HEK293 (cell line): Measurements from ENCODE around the gene SLC39A11.

Experiments used
- FEZF1 ChIP-seq: fragments of 450-650 bp; formaldehyde crosslinking; IDR thresholded peaks from 2 replicates; pipeline ENCODE4 v1.5.1; 2016; ENCODE audit warnings: missing biosample characterization, missing genetic modification characterization
- GLIS1 ChIP-seq: fragments of 450-650 bp; formaldehyde crosslinking; IDR thresholded peaks from 2 replicates; pipeline ENCODE4 v1.5.1; 2016; ENCODE audit warnings: missing biosample characterization, missing genetic modification characterization
- GLIS2 ChIP-seq: fragments of 450-650 bp; formaldehyde crosslinking; IDR thresholded peaks from 2 replicates; pipeline ENCODE4 v1.5.1; 2016; ENCODE audit warnings: missing biosample characterization, missing genetic modification characterization
- HOXA7 ChIP-seq: sonication (generic); formaldehyde crosslinking; IDR thresholded peaks from 2 replicates; pipeline ENCODE4 v1.8.1; 2022; ENCODE audit warnings: missing genetic modification reagents, borderline replicate concordance
- HOXC10 ChIP-seq: sonication (generic); formaldehyde crosslinking; IDR thresholded peaks from 2 replicates; pipeline ENCODE4 v1.8.1; 2023; ENCODE audit warnings: mild to moderate bottlenecking, missing genetic modification reagents
- KLF8 ChIP-seq: fragments of 450-650 bp; formaldehyde crosslinking; IDR thresholded peaks from 2 replicates; pipeline ENCODE4 v1.5.1; 2016; ENCODE audit warnings: missing biosample characterization, missing genetic modification characterization
- KLF9 ChIP-seq: fragments of 450-650 bp; formaldehyde crosslinking; IDR thresholded peaks from 2 replicates; pipeline ENCODE4 v1.5.1; 2016; ENCODE audit warnings: missing biosample characterization, missing genetic modification characterization, low read depth
- OSR2 ChIP-seq: fragments of 450-650 bp; formaldehyde crosslinking; IDR thresholded peaks from 2 replicates; pipeline ENCODE4 v1.5.1; 2016; ENCODE audit warnings: missing biosample characterization, missing genetic modification characterization
- PRDM1 ChIP-seq: fragments of 450-650 bp; formaldehyde crosslinking; IDR thresholded peaks from 2 replicates; pipeline ENCODE4; 2016; ENCODE audit warnings: missing biosample characterization, missing genetic modification characterization
- SCRT2 ChIP-seq: fragments of 450-650 bp; formaldehyde crosslinking; IDR thresholded peaks from 2 replicates; pipeline ENCODE4 v1.5.1; 2016; ENCODE audit warnings: missing biosample characterization, missing genetic modification characterization
- WT1 ChIP-seq: fragments of 450-650 bp; formaldehyde crosslinking; IDR thresholded peaks from 2 replicates; pipeline ENCODE4 v1.5.1; 2016; ENCODE audit warnings: missing biosample characterization, missing genetic modification characterization
- YY1 ChIP-seq: fragments of 450-650 bp; formaldehyde crosslinking; IDR thresholded peaks from 2 replicates; pipeline ENCODE4 v1.5.1; 2018; ENCODE audit warnings: missing biosample characterization, missing genetic modification characterization
- ZBTB21 ChIP-seq: fragments of 450-650 bp; formaldehyde crosslinking; IDR thresholded peaks from 2 replicates; pipeline ENCODE4 v1.5.1; 2017; ENCODE audit warnings: missing biosample characterization, missing genetic modification characterization
- ZBTB48 ChIP-seq: fragments of 450-650 bp; formaldehyde crosslinking; IDR thresholded peaks from 2 replicates; pipeline ENCODE4 v1.5.1; 2016; ENCODE audit warnings: missing biosample characterization, missing genetic modification characterization
- ZFHX2 ChIP-seq: fragments of 450-650 bp; formaldehyde crosslinking; conservative IDR thresholded peaks from 2 replicates; pipeline ENCODE4 v1.5.1; 2016; ENCODE audit warnings: missing biosample characterization, missing genetic modification characterization
- ZFP37 ChIP-seq: fragments of 450-650 bp; formaldehyde crosslinking; IDR thresholded peaks from 2 replicates; pipeline ENCODE4 v1.5.1; 2016; ENCODE audit warnings: missing biosample characterization, missing genetic modification characterization
- ZNF138 ChIP-seq: fragments of 450-650 bp; formaldehyde crosslinking; IDR thresholded peaks from 2 replicates; pipeline ENCODE4 v1.5.1; 2016; ENCODE audit warnings: missing biosample characterization, missing genetic modification characterization, borderline replicate concordance
- ZNF155 ChIP-seq: fragments of 450-650 bp; formaldehyde crosslinking; IDR thresholded peaks from 2 replicates; pipeline ENCODE4 v1.5.1; 2016; ENCODE audit warnings: missing biosample characterization, missing genetic modification characterization
- ZNF266 ChIP-seq: fragments of 450-650 bp; formaldehyde crosslinking; IDR thresholded peaks from 2 replicates; pipeline ENCODE4 v1.5.1; 2016; ENCODE audit warnings: missing biosample characterization, missing genetic modification characterization, low read depth
- ZNF292 ChIP-seq: fragments of 450-650 bp; formaldehyde crosslinking; IDR thresholded peaks from 2 replicates; pipeline ENCODE4 v1.5.1; 2016; ENCODE audit warnings: low read depth, missing biosample characterization, missing genetic modification characterization, borderline replicate concordance
- ZNF366 ChIP-seq: fragments of 450-650 bp; formaldehyde crosslinking; conservative IDR thresholded peaks from 2 replicates; pipeline ENCODE4 v1.5.1; 2016; ENCODE audit warnings: missing biosample characterization, missing genetic modification characterization
- ZNF416 ChIP-seq: fragments of 450-650 bp; formaldehyde crosslinking; IDR thresholded peaks from 2 replicates; pipeline ENCODE4 v1.5.1; 2016; ENCODE audit warnings: missing biosample characterization, missing genetic modification characterization
- ZNF624 ChIP-seq: fragments of 450-650 bp; formaldehyde crosslinking; IDR thresholded peaks from 2 replicates; pipeline ENCODE4 v1.5.1; 2017; ENCODE audit warnings: missing biosample characterization, missing genetic modification characterization
- ZNF654 ChIP-seq: fragments of 450-650 bp; formaldehyde crosslinking; IDR thresholded peaks from 2 replicates; pipeline ENCODE4 v1.5.1; 2016; ENCODE audit warnings: low read depth, missing biosample characterization, missing genetic modification characterization
- ZNF658 ChIP-seq: fragments of 450-650 bp; formaldehyde crosslinking; IDR thresholded peaks from 2 replicates; pipeline ENCODE4; 2016; ENCODE audit warnings: missing biosample characterization, missing genetic modification characterization
- ZNF677 ChIP-seq: fragments of 450-650 bp; IDR thresholded peaks from 2 replicates; pipeline ENCODE4 v1.5.0; 2018; ENCODE audit warnings: missing biosample characterization, mild to moderate bottlenecking, missing genetic modification characterization, moderate library complexity
- ZNF707 ChIP-seq: fragments of 450-650 bp; formaldehyde crosslinking; IDR thresholded peaks from 2 replicates; pipeline ENCODE4 v1.5.1; 2016; ENCODE audit warnings: missing biosample characterization, missing genetic modification characterization
- ZNF768 ChIP-seq: fragments of 450-650 bp; formaldehyde crosslinking; IDR thresholded peaks from 2 replicates; pipeline ENCODE4 v1.5.1; 2018; ENCODE audit warnings: missing biosample characterization, mild to moderate bottlenecking, missing genetic modification characterization
- ZNF777 ChIP-seq: fragments of 450-650 bp; formaldehyde crosslinking; IDR thresholded peaks from 2 replicates; pipeline ENCODE4 v1.5.1; 2017; ENCODE audit warnings: missing biosample characterization, missing genetic modification characterization, borderline replicate concordance
- ZNF785 ChIP-seq: fragments of 450-650 bp; formaldehyde crosslinking; IDR thresholded peaks from 2 replicates; pipeline ENCODE4 v1.5.1; 2016; ENCODE audit warnings: missing biosample characterization, missing genetic modification characterization
- TF ChIP-seq, protein P1 (sequence below): fragments of 450-650 bp; formaldehyde crosslinking; IDR thresholded peaks from 2 replicates; pipeline ENCODE4 v1.5.1; 2016; ENCODE audit warnings: missing biosample characterization, missing genetic modification characterization
- TF ChIP-seq, protein P2 (sequence below): fragments of 450-650 bp; formaldehyde crosslinking; IDR thresholded peaks from 2 replicates; pipeline ENCODE4 v1.5.1; 2016; ENCODE audit warnings: missing biosample characterization, missing genetic modification characterization
- TF ChIP-seq, protein P3 (sequence below): fragments of 450-650 bp; formaldehyde crosslinking; IDR thresholded peaks from 2 replicates; pipeline ENCODE4 v1.5.1; 2016; ENCODE audit warnings: missing biosample characterization, missing genetic modification characterization
- TF ChIP-seq, protein P4 (sequence below): fragments of 450-650 bp; formaldehyde crosslinking; IDR thresholded peaks from 2 replicates; pipeline ENCODE4 v1.5.1; 2016; ENCODE audit warnings: missing biosample characterization, missing genetic modification characterization, low read depth
- TF ChIP-seq, protein P5 (sequence below): fragments of 450-650 bp; formaldehyde crosslinking; IDR thresholded peaks from 2 replicates; pipeline ENCODE4 v1.5.1; 2016; ENCODE audit warnings: missing biosample characterization, missing genetic modification characterization, borderline replicate concordance

SLC39A11 gene

DNA sequence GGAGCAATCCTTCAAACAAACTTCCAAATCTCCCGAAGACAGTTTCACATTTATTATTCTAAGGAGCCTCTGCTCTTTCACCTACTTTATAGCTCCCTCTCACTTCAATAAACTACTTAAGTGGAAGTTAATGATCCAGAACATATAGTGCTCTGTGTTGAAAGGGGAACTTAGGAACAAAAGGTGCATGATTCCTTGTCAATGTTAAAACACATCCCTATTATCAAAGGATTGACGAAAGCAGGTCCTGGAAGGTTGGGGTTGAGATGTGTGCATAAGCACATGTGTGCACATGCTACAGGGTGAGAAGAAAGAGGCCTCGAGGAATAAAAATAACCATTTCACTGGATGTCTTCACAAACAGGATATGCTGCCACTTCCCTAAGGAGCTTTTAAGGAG, 170.3 kb downstream of the SLC39A11 start (continued):
- TF ChIP-seq, protein P1, sequence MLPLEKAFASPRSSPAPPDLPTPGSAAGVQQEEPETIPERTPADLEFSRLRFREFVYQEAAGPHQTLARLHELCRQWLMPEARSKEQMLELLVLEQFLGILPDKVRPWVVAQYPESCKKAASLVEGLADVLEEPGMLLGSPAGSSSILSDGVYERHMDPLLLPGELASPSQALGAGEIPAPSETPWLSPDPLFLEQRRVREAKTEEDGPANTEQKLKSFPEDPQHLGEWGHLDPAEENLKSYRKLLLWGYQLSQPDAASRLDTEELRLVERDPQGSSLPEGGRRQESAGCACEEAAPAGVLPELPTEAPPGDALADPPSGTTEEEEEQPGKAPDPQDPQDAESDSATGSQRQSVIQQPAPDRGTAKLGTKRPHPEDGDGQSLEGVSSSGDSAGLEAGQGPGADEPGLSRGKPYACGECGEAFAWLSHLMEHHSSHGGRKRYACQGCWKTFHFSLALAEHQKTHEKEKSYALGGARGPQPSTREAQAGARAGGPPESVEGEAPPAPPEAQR (tag by site-specific recombination) = no peak
- TF ChIP-seq HOXC10 (no peak), ZNF654 (tag by site-specific recombination) (no peak), ZNF366 (no peak), WT1 (tag by site-specific recombination) (no peak), ZNF266 (tag by site-specific recombination) (no peak), ZBTB21 (no peak), KLF8 (no peak), FEZF1 (tag by site-specific recombination) (peak; percentile 42; the same call in 1 of the 2 replicates), ZNF416 (tag by site-specific recombination) (no peak), HOXA7 (CRISPR knock-in tag) (no peak), YY1 (tag by site-specific recombination) (no peak), ZNF658 (tag by site-specific recombination) (no peak), ZNF677 (tag by site-specific recombination) (no peak), SCRT2 (tag by site-specific recombination) (no peak), ZNF138 (tag by site-specific recombination) (no peak), ZFP37 (tag by site-specific recombination) (no peak), ZNF155 (tag by site-specific recombination) (no peak), ZNF707 (tag by site-specific recombination) (no peak), ZBTB48 (no peak), PRDM1 (no peak), ZFHX2 (tag by site-specific recombination) (no peak), OSR2 (peak; percentile 96), KLF9 (no peak), GLIS1 (no peak), ZNF768 (tag by site-specific recombination) (no peak), ZNF624 (tag by site-specific recombination) (no peak), GLIS2 (tag by site-specific recombination) (no peak), ZNF785 (tag by site-specific recombination) (no peak), ZNF777 (tag by site-specific recombination) (no peak), ZNF292 (tag by site-specific recombination) (no peak)
- TF ChIP-seq, protein P2, sequence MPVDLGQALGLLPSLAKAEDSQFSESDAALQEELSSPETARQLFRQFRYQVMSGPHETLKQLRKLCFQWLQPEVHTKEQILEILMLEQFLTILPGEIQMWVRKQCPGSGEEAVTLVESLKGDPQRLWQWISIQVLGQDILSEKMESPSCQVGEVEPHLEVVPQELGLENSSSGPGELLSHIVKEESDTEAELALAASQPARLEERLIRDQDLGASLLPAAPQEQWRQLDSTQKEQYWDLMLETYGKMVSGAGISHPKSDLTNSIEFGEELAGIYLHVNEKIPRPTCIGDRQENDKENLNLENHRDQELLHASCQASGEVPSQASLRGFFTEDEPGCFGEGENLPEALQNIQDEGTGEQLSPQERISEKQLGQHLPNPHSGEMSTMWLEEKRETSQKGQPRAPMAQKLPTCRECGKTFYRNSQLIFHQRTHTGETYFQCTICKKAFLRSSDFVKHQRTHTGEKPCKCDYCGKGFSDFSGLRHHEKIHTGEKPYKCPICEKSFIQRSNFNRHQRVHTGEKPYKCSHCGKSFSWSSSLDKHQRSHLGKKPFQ = no peak
- TF ChIP-seq, protein P3, sequence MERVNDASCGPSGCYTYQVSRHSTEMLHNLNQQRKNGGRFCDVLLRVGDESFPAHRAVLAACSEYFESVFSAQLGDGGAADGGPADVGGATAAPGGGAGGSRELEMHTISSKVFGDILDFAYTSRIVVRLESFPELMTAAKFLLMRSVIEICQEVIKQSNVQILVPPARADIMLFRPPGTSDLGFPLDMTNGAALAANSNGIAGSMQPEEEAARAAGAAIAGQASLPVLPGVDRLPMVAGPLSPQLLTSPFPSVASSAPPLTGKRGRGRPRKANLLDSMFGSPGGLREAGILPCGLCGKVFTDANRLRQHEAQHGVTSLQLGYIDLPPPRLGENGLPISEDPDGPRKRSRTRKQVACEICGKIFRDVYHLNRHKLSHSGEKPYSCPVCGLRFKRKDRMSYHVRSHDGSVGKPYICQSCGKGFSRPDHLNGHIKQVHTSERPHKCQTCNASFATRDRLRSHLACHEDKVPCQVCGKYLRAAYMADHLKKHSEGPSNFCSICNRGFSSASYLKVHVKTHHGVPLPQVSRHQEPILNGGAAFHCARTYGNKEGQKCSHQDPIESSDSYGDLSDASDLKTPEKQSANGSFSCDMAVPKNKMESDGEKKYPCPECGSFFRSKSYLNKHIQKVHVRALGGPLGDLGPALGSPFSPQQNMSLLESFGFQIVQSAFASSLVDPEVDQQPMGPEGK (tag by site-specific recombination) = no peak
- TF ChIP-seq, protein P4, sequence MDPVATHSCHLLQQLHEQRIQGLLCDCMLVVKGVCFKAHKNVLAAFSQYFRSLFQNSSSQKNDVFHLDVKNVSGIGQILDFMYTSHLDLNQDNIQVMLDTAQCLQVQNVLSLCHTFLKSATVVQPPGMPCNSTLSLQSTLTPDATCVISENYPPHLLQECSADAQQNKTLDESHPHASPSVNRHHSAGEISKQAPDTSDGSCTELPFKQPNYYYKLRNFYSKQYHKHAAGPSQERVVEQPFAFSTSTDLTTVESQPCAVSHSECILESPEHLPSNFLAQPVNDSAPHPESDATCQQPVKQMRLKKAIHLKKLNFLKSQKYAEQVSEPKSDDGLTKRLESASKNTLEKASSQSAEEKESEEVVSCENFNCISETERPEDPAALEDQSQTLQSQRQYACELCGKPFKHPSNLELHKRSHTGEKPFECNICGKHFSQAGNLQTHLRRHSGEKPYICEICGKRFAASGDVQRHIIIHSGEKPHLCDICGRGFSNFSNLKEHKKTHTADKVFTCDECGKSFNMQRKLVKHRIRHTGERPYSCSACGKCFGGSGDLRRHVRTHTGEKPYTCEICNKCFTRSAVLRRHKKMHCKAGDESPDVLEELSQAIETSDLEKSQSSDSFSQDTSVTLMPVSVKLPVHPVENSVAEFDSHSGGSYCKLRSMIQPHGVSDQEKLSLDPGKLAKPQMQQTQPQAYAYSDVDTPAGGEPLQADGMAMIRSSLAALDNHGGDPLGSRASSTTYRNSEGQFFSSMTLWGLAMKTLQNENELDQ (tag by site-specific recombination) = no peak
- TF ChIP-seq, protein P5, sequence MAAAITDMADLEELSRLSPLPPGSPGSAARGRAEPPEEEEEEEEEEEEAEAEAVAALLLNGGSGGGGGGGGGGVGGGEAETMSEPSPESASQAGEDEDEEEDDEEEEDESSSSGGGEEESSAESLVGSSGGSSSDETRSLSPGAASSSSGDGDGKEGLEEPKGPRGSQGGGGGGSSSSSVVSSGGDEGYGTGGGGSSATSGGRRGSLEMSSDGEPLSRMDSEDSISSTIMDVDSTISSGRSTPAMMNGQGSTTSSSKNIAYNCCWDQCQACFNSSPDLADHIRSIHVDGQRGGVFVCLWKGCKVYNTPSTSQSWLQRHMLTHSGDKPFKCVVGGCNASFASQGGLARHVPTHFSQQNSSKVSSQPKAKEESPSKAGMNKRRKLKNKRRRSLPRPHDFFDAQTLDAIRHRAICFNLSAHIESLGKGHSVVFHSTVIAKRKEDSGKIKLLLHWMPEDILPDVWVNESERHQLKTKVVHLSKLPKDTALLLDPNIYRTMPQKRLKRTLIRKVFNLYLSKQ = no peak
